ENCODE data around the gene RAB3IP. TPM values are rescaled to one million over a fixed set of nuclear protein-coding genes. Genes with fewer than 3 reads are reported as not detected.

The RAB3IP gene
- total RNA-seq, 4 donors from 2014 or later: 18.6 to 27.4 (median 20.3) TPM

DNA sequence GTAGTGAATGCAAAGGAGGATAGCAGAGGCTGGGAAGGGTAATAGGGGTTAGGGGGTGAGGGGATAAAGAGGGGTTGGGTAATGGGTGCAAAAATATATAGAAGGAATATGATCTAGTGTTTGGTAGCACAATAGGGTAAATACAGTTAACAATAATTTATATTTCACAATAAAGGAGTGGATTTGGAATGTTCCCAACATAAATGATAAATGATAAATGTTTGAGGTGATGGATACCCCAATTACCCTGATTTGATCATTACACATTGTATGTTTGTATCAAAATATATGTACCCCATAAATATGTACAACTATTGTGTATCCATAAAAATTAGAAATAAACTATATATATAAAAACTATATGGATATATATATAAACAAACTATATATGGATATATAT, 85.4 kb downstream of the RAB3IP start:
- intact Hi-C loops (cut with DNase I; ENCODE audit: low total_unique reads): no loop called here
- TF ChIP-seq, protein P1, sequence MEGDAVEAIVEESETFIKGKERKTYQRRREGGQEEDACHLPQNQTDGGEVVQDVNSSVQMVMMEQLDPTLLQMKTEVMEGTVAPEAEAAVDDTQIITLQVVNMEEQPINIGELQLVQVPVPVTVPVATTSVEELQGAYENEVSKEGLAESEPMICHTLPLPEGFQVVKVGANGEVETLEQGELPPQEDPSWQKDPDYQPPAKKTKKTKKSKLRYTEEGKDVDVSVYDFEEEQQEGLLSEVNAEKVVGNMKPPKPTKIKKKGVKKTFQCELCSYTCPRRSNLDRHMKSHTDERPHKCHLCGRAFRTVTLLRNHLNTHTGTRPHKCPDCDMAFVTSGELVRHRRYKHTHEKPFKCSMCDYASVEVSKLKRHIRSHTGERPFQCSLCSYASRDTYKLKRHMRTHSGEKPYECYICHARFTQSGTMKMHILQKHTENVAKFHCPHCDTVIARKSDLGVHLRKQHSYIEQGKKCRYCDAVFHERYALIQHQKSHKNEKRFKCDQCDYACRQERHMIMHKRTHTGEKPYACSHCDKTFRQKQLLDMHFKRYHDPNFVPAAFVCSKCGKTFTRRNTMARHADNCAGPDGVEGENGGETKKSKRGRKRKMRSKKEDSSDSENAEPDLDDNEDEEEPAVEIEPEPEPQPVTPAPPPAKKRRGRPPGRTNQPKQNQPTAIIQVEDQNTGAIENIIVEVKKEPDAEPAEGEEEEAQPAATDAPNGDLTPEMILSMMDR (IDR thresholded peaks at IDR 0.05 in 4 of 5, conservative IDR thresholded peaks at IDR 0.05 in 1 of 5): no peak
- no peak for TF ChIP-seq POLR2A (IDR thresholded peaks at IDR 0.05)
- ATAC-seq: no peak

DNA sequence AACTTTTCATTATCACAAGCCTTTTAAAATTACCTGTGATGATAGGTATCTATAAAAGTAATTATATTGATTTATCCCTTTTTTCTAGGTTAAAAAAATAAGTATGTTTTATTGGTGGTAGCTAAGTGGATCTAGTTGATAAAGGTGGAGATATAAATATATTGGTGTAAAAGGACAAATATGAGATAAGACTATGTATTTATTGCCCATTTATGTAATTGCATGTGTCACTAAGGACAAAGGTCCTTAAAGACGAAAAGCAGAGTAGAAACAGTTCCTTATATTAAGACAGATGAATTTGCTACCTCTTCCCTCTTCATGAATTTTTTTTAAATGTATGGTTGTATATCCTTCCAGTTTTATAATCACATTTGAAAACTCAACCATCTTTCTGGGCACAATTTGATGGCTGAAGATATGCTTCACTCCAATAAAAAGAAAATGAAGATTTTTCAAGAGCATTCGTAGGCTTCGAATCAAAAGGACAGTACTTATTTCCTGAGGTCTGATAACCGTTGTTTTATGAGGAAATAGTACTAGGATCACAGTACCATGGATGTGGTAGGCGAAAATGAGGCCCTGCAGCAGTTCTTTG, 86.4 kb downstream of the RAB3IP start, which contains the start of gene MYRFL:
MYRFL (plus strand) TSS at position 262 of the 595 bp plus-strand sequence; CDS start at position 553, 291 bp downstream.
- Histone ChIP-seq H3K4me3 (no peak within 1 kb of the TSS), H3K27ac (no peak within 1 kb of the TSS), H3K36me3 (no peaks in the 10 kb centered on the region), H3K9me3 (no peaks in the 10 kb centered on the region), H3K4me1 (no peaks in the 10 kb centered on the region), H3K27me3 (no peaks in the 10 kb centered on the region)
- TF ChIP-seq, protein P1 (IDR thresholded peaks at IDR 0.05 in 4 of 5, conservative IDR thresholded peaks at IDR 0.05 in 1 of 5): no peak
- TF ChIP-seq POLR2A (IDR thresholded peaks at IDR 0.05): no peak
- intact Hi-C loops (cut with DNase I; ENCODE audit: low total_unique reads): no loop called here
- DNase-seq (no peak), ATAC-seq (no peak)
- in situ Hi-C loops (cut with MboI; ENCODE audit: low sequenced_read_pairs in 4 of 4): no loop called here

More for the DNA sequence above, 85.4 kb downstream of the RAB3IP start:
- no peaks in the 10 kb centered on the region for H3K36me3 ChIP-seq
- no peak overlapping the region for H3K27ac ChIP-seq
- no peak overlapping the region for H3K4me3 ChIP-seq
- no peaks in the 10 kb centered on the region for H3K4me1 ChIP-seq
- DNase-seq: no peak
- no peaks in the 10 kb centered on the region for H3K27me3 ChIP-seq
- in situ Hi-C loops (cut with MboI; ENCODE audit: low sequenced_read_pairs in 4 of 4): no loop called here
- no peaks in the 10 kb centered on the region for H3K9me3 ChIP-seq

DNA sequence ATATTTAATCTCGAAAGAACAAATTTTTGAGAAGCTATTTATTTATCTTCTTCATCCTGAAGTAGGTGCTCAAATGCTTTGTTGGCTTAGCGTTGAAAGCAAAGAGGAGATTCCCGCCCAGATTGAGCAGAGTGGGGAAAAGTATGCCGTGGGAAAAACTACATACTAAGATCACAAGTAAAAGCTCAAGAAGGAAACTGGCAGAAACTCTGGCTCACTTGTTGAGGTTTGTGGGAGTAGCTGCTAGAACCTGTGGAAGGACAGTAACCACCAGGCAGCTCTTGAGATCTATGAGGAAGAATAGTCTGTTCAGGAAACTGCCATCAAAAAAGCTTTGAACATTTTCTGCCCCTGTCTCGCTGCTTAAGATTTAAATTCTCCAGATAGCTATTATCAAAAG, 90.2 kb downstream of the RAB3IP start:
- ATAC-seq (no peak), DNase-seq (no peak)
- Histone ChIP-seq H3K4me1 (no peaks in the 10 kb centered on the region), H3K27me3 (no peaks in the 10 kb centered on the region), H3K9me3 (no peaks in the 10 kb centered on the region), H3K36me3 (no peaks in the 10 kb centered on the region), H3K27ac (no peak overlapping the region), H3K4me3 (no peak overlapping the region)
- intact Hi-C loops (cut with DNase I; ENCODE audit: low total_unique reads) (no loop called here), in situ Hi-C loops (cut with MboI; ENCODE audit: low sequenced_read_pairs in 4 of 4) (no loop called here)
- TF ChIP-seq, protein P1 (IDR thresholded peaks at IDR 0.05 in 4 of 5, conservative IDR thresholded peaks at IDR 0.05 in 1 of 5): no peak
- no peak for TF ChIP-seq POLR2A (IDR thresholded peaks at IDR 0.05)

DNA sequence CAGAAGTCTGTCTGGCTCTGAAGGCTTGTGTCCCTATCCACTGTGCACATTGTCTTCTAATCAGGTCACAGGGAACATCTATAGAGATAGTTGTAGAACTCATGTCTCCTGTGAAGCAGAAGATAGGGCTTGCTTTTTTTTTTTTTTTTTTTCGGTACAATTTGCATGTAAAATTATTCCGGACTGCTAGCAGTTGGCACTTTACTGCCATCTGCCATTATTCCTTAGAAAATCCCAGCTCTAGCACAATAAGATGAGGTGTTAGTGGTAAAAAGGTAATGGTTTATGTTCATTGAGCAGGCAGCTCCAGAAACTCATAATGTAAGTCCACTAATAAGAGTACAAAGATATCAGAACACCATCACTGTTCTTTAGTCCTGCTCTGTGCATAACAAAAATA, 95.0 kb downstream of the RAB3IP start:
- DNase-seq (no peak), ATAC-seq (no peak)
- Histone ChIP-seq H3K36me3 (no peaks in the 10 kb centered on the region), H3K4me1 (no peaks in the 10 kb centered on the region), H3K27ac (no peak overlapping the region), H3K27me3 (no peaks in the 10 kb centered on the region), H3K4me3 (no peak overlapping the region), H3K9me3 (no peaks in the 10 kb centered on the region)
- in situ Hi-C loops (cut with MboI; ENCODE audit: low sequenced_read_pairs in 4 of 4): no loop called here
- no peak for TF ChIP-seq POLR2A (IDR thresholded peaks at IDR 0.05)
- TF ChIP-seq, protein P1 (IDR thresholded peaks at IDR 0.05 in 4 of 5, conservative IDR thresholded peaks at IDR 0.05 in 1 of 5): no peak
- intact Hi-C loops (cut with DNase I; ENCODE audit: low total_unique reads): no loop called here

DNA sequence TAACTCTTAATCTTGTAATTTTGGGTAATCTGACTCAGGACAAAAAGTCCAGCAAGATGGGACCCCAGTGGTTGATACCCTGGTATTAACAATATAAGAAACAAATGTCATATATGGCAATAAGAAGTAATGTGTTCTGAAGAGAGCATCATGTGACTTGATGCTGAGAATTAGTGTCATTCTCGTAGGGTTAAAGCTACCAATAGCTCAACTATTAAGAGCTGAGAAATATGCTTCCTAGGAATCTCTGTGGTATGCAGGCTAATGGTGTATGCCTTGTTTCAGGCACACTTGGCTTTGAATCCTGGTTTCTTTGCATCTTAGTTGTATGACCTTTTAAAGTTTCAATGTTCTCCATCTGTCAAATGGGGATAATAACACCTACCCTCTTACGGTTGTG, 95.5 kb downstream of the RAB3IP start:
- no peaks in the 10 kb centered on the region for H3K36me3 ChIP-seq
- no peaks in the 10 kb centered on the region for H3K27me3 ChIP-seq
- intact Hi-C loops (cut with DNase I; ENCODE audit: low total_unique reads): no loop called here
- ATAC-seq (no peak), DNase-seq (no peak)
- no peak overlapping the region for H3K4me3 ChIP-seq
- H3K4me1 ChIP-seq: no peaks in the 10 kb centered on the region
- H3K9me3 ChIP-seq: no peaks in the 10 kb centered on the region
- no peak overlapping the region for H3K27ac ChIP-seq
- TF ChIP-seq, protein P1 (IDR thresholded peaks at IDR 0.05 in 4 of 5, conservative IDR thresholded peaks at IDR 0.05 in 1 of 5): no peak
- no peak for TF ChIP-seq POLR2A (IDR thresholded peaks at IDR 0.05)
- in situ Hi-C loops (cut with MboI; ENCODE audit: low sequenced_read_pairs in 4 of 4): no loop called here

All from gastrocnemius medialis (tissue), 4 donors.